Fibroblast of pulmonary artery (primary cell): ENCODE measurements around the gene SMCO2.

Experiments used
- DNase-seq: peaks from one replicate; pipeline ENCODE4 v3.0.0-alpha.2; 2010; ENCODE audit warnings: low read depth
- H3K4me3 ChIP-seq: replicated peaks from 2 replicates; pipeline ENCODE4 v1.5.1; 2011; ENCODE audit warnings: low read depth, mild to moderate bottlenecking, control low read depth, low read length, moderate library complexity
- CTCF ChIP-seq: IDR thresholded peaks from 2 replicates; pipeline ENCODE4 v1.5.1; 2011; ENCODE audit warnings: mild to moderate bottlenecking, control low read depth, low read length, inconsistent platforms; ENCODE audit errors: missing control alignments

Gene SMCO2

GRCh38 chr12:27517961-27518665, 71.6 kb downstream of the SMCO2 start:
- no peak for TF ChIP-seq CTCF
- H3K4me3 ChIP-seq: no peak overlapping the region
- no peak for DNase-seq

DNA sequence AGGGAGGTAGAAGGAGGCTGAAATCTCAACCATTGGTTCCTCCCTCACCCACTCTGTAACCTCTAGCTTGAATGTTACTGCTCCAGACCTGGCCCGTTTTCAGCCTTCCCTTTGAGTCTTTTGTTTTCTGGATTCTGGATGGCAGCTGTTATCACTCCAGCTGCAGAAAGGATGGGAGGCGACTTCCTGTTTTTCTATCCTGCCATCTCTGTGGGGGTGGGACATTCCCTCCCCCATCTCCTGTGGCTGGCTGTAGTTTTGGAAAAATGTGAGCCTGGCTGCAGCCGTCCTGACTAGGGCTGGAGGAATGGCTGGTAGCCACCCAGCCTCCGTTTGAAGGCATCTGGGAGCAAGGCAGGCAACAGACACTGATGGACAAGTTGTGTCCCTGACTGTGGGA, 74.5 kb downstream of the SMCO2 start:
- no peak overlapping the region for H3K4me3 ChIP-seq
- DNase-seq: peak; percentile 94
- TF ChIP-seq CTCF: no peak

GRCh38 chr12:27521981-27522380, 75.4 kb downstream of the SMCO2 start:
- TF ChIP-seq CTCF: no peak
- DNase-seq: no peak
- no peak overlapping the region for H3K4me3 ChIP-seq

GRCh38 chr12:27523305-27523641, 76.7 kb downstream of the SMCO2 start:
- no peak for DNase-seq
- TF ChIP-seq CTCF: no peak
- H3K4me3 ChIP-seq: peak overlapping the region; percentile 77

DNA sequence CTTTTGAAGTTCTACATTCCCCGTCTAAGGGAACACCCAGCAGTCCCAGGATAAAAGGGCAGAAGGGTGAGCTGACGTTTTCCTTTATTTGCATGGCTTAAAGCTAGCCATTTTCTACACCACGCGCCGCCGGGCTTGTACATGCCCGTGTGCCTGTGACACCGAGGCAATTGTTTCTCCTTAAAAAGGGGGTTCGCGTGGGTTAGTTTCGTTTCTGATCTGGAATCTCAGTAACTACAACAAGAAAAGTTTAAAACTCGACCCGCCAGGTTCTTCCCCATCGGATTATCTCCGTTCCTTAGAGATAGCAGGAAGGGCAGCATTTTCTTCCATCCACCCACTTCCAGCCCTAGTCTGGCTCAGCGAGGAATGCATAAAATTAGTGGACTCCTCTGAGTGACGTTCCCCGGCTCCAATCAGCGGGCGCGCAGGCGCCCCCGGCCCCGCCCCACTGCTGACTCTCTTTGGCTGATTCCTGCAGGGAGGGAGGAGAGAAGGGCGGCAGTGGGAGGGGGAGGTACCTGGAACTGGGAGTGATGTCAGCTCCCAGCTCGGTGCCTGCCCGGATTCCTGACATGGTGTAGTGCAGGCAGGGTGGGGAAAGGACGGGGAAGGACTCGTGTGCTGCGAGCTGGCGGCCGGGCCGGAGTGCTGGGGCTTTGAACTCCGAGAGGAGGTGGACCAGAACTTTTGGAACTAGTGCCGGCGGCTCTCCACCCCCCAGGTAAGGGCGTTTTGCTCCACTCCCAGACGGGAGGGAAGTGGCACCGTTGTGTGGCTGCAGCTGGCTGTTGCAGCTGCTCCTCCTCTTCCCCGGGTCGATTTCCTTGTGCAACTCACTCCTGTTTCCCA, 77.3 kb downstream of the SMCO2 start, which contains the start of gene PPFIBP1:
PPFIBP1 (plus strand) TSS at position 565 of the 852 bp plus-strand sequence. CDS start 109,191 bp downstream, outside the sequence.
- H3K4me3 ChIP-seq: peak within 1 kb of the TSS; percentile 77
- TF ChIP-seq CTCF: peak; percentile 39

GRCh38 chr12:27524494-27524835, 77.9 kb downstream of the SMCO2 start:
- DNase-seq: no peak
- H3K4me3 ChIP-seq: peak overlapping the region; percentile 77
- TF ChIP-seq CTCF: no peak

More for the DNA sequence above, 77.3 kb downstream of the SMCO2 start, which contains the start of gene PPFIBP1:
- peak; percentile 98 for DNase-seq
